DMS53 treated with DMSO at 0.1 percent for 48 hours (cell line): ENCODE results near the gene FBXO41.
"Not testable (repeated sequence)": the region's sequence is repeated elsewhere in the genome, so short reads cannot be mapped to it uniquely, and the experiment has no call there.

Source experiments
- DNase-seq: peaks from one replicate; lab custom pipeline; 2025; ENCODE audit not compliant: unreplicated experiment; lab: John Stamatoyannopoulos, UW

FBXO41 gene

DNA sequence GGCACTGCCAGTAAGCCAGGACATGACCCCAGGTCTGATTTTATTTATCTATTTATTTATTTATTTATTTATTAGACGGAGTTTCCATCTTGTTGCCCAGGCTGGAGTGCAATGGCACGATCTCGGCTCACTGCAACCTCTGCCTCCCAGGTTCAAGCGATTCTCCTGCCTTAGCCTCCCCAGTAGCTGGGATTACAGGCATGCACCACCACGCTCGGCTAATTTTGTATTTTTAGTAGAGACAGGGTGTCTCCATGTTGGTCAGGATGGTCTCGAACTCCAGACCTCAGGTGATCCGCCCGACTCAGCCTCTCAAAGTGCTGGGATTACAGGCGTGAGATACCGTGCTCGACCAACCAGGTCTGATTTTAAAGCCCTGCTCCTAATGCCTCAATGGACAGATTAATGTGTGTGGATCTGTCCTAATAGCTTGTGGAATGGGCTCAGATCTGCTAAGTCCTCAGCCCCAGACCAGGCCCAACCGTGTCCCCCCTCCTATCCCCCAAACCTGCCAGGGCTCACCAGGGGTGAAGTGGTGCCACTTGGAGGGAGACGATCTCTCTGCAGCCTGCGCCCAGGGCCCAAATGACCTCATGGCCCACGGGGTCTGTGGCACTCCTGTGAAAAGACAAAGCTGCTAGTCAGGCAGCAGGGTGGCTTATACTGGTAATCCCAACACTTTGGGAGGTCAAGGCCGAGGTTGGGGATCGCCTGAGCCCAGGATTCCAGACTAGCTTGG lies 21.4 kb downstream of the FBXO41 start:
- not testable (repeated sequence) for DNase-seq

- DNase-seq, result no peak
Measured at GRCh38 chr2:73262108-73262651, 22.1 kb downstream of the FBXO41 start.

DNA sequence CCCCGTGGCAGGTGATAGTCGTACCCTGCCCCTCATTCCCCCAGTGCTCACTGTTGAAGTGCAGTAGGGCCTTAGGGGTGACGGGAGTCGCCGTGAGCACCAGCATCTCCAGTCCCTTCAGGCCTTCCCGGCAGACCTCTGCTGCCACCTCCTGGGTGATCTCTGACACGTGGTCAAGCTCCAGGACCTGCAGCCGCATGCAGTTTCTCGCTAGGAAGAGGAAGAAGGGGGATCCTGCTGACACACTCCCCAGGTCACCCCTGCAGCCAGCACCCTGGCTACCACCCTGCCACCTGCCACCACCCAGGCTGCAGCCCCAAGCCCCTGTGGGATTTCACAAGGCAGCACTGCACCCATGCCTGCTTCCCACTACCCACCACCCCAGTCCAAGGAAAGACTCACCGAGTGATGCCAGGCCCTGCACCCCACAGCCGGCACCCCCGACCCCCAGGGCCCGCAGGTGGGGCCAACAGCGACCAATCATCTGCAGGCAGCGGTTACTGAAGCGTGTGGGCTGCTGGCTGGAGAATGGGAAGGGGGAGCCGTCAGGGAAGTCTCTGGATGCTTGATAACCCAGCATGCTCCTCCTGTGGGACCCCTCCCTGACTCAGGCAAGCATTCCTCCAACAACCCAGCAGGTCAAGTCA lies 23.8 kb downstream of the FBXO41 start:
- DNase-seq, result no peak

DNA sequence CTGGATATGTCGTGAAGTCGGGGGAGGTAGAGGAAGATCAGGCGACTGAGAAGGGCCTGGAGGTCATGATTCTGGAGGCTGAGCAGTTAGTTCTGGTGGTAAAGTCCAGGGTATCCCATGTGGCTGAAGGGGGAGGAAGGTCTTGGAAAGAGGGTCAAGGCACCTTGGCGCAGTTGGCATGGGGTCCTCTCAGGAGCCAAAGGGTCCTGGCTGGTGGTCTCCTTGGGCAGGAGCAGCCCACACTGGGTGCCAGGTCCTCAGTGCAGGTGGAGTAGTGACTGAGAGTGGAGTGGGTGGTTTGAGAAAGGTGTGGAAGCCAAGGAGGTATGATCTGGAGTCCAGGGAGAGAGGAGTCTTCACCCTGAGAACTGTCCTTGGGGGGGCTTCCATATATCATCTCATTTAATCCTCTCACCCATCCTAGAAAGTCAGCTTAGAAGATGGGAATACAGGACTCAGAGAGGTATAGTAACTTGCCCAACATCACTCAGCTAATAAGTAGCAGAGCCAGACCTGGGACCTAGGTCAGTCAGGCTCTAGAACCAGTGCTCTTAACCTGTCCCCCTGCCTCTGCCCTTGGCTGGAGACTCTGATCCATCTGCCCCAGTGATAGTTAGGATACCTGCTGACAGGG lies 24.5 kb downstream of the FBXO41 start:
- DNase-seq, result no peak

DNA sequence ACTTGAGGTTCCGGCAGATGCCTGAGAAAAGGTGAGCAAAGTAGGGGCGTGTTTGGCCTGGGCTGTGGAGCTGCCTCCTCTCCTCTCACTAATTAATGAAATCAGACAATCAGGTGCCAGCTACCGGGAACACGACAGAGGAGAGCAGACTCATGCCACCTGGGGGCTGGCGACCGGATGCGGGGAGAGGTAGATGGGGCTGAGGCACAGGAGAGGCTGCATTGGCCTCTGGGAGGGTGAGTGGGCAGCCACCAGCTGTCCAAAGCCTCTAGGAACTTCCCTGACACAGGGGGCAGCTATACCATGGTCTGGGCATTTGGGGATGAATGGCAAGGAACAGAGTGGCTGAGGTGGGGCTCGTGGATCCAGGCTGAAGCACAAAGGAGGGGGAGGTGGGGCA lies 25.0 kb downstream of the FBXO41 start:
- DNase-seq, result no peak

DNA sequence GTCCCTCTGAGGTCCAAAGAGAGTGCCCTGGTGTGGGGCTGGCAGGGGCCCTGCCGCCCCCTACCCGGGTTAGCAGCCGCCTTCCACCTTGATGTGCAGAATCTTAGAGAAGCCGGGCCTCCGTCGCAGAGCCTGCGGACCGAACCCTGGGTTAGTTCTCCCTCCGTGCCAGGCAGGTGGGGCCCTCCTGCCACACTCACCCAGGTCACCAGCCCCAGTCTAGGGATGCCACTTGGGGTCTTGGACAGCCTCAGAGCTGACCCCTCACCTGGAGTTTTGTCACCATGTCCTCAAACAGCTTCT lies 25.4 kb downstream of the FBXO41 start:
- DNase-seq, result no peak

DNA sequence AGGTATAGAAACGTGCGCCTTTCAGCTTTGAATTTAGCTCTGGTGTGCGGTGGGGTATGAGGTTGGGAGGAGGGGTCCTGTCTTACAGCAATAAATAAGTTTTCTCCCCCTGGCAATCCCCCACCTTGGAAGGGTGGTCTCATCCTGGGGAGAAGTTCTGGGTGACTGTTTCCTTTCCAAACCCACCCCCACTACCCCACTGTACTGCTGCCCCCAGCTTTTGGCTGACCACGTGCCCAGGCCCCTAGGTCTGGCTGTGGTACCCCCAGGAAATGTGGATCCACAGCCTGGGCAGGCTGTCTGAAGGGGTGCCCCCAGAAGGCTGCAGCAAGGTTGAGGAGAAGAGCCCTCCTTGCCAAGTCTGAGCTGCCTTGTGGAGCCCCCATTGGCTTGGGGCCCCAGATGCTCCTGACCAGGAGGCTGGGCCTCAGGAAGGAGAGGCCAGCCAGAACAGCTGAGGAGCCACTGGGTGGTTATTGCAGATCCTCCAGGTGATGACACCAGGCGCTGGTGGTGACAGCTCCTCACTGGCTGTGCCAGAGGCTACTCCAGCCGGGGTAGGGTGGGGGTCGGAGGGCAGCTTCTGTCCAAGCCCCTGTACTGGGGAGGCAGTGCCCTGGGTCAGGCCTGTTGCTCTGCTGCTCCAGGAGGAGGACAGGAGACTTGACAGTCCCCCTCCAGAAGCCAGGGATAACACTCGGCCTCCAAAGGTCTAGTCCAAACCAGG lies 25.9 kb downstream of the FBXO41 start:
- DNase-seq, result no peak

DNA sequence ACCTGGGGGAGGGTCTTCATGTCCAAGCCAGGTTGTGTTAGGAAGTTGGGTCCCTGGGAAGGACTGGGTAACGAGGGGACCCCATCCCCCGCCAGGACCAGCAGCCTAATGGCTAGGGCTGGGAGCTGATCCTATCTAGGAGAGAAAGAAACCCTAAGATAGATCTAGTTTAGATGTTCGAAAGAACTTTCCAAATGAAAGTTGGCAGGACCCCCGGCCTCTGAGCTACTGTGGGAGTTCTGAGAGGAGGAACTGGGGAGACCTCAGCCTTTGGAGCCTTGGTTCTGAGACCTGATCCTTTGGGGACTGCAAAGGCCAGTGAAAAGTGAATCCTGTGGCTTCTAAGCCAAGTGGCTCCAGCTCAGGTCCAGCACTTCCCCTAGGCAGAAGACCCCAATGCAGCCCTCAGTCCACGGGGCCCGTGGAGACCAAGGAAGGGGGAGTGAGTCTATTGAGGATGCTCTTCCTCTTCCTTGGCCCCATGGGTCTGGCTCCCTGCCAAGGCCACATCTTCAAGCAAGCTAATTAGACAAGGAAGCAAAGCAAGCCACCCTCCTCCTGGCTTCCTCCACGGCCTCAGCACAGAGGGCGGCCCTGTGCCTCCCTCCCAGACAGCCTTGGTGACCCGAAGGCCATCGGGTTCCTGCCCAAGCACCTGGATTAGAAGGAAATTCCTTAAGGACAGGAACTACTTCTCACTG lies 26.7 kb downstream of the FBXO41 start:
- DNase-seq, result no peak

- no peak for DNase-seq
Measured at GRCh38 chr2:73257021-73257420, 27.3 kb downstream of the FBXO41 start.

DNA sequence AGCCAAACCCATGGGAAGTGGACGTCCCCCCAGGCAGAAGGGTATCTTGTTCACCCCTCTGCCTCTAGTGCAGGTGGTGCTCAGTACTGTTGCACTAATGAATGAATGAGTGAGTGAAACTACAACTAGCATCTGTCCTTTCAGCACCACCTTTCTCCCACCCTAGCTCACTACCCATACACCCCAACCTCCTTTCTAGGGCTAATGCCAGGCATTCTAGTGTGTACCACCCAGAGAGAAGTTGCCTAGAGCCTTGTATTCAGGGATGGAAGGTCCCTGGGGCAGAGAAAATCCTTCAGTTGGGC lies 27.7 kb downstream of the FBXO41 start:
- DNase-seq, result no peak

- no peak for DNase-seq
Measured at GRCh38 chr2:73255907-73256617, 28.2 kb downstream of the FBXO41 start.

DNA sequence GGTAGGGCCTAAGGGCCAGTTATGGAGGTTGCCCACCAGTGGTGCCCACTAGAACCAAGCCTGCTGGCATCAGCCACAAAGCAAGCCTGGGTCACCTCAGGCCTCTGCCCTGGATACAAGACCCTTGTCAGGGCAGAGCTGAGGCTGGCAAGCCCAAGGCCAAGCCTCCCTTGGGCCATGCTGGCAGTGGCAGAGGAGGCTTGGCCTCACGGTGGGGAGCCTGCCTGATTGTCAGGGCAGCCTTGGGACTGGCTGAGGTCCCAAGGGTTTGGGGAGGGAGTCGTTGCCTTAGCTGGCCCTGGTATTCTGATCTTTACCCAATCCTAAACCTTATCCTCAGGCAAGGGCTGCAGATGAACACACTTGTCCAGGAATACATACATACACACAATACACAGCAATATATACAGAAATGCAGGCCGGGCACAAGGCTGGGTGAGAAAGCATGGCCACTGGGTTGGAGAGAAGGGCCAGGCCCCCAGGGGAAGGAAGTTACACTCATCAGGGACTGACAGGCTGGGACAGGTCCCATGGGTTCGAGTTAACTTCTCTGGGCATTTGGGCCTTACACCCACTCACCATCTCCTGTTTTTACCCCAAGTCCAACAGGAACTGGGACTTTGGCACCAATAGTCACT lies 29.2 kb downstream of the FBXO41 start:
- DNase-seq, result no peak

- no peak for DNase-seq
Measured at GRCh38 chr2:73254343-73255006, 29.8 kb downstream of the FBXO41 start.

- DNase-seq, result no peak
Measured at GRCh38 chr2:73253901-73254300, 30.4 kb downstream of the FBXO41 start.

GRCh38 chr2:73253400-73253799 lies 30.9 kb downstream of the FBXO41 start:
- DNase-seq, result no peak

DNA sequence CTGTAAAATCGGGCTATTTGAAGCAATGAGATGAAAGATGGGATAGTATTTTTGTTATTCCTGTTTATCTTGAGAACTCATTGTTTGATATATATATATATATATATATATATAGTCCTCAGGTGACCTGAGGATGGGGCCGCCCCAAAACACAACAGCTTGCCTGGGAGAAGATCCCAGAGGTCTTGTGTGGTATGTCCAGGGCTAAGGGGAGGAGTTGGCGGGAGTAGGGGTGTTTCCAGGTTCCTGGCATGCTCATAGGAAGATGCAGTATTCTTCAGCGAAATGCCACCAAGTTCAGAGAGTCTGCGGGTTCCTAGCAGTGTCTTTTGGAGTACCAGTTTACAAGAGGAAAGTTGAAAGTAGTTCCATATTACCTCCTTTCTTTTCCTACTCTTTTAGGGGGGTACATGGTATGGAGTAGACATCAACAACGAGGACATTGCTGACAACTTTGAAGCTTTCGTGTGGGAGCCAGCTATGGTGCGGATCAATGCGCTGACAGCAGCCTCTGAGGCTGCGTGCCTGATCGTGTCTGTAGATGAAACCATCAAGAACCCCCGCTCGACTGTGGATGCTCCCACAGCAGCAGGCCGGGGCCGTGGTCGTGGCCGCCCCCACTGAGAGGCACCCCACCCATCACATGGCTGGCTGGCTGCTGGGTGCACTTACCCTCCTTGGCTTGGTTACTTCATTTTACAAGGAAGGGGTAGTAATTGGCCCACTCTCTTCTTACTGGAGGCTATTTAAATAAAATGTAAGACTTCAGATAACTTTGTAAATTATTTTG lies 31.8 kb downstream of the FBXO41 start:
- no peak for DNase-seq

- DNase-seq, result no peak
Measured at GRCh38 chr2:73250872-73251846, 33.1 kb downstream of the FBXO41 start.

DNA sequence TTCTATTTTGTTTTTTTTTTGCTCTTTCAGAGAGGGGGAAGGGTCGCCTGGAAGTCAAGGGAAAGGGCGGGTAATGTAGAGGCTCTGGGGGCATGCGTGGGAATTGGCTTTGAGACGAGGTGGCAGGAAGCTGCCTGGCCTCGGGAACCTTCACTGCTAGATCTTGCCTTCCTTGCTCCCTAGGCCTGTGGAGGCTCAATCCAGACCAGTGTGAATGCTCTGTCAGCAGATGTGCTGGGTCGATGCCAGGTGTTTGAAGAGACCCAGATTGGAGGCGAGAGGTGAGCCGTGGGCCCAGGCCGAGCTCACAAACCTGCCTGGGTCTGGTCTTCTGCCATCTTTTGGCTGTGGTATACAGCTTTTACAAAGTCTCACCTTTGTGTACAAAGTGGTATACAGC lies 34.6 kb downstream of the FBXO41 start:
- no peak for DNase-seq
